Measurements from ENCODE around the gene FCRL3.
A peak's percentile ranks its signal among the peaks of the same experiment; 100 is the strongest.
"Not testable (repeated sequence)": the region's sequence is repeated elsewhere in the genome, so short reads cannot be mapped to it uniquely, and the experiment has no call there.

FCRL3 gene, protein sequence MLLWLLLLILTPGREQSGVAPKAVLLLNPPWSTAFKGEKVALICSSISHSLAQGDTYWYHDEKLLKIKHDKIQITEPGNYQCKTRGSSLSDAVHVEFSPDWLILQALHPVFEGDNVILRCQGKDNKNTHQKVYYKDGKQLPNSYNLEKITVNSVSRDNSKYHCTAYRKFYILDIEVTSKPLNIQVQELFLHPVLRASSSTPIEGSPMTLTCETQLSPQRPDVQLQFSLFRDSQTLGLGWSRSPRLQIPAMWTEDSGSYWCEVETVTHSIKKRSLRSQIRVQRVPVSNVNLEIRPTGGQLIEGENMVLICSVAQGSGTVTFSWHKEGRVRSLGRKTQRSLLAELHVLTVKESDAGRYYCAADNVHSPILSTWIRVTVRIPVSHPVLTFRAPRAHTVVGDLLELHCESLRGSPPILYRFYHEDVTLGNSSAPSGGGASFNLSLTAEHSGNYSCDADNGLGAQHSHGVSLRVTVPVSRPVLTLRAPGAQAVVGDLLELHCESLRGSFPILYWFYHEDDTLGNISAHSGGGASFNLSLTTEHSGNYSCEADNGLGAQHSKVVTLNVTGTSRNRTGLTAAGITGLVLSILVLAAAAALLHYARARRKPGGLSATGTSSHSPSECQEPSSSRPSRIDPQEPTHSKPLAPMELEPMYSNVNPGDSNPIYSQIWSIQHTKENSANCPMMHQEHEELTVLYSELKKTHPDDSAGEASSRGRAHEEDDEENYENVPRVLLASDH

GRCh38 chr1:157700732-157701131 lies at the start of gene FCRL3:
Gene FCRL3, minus strand, starts transcription at chr1:157700769. Its CDS starts 280 bp downstream, at chr1:157700489.
- no peak for DNase-seq

DNA sequence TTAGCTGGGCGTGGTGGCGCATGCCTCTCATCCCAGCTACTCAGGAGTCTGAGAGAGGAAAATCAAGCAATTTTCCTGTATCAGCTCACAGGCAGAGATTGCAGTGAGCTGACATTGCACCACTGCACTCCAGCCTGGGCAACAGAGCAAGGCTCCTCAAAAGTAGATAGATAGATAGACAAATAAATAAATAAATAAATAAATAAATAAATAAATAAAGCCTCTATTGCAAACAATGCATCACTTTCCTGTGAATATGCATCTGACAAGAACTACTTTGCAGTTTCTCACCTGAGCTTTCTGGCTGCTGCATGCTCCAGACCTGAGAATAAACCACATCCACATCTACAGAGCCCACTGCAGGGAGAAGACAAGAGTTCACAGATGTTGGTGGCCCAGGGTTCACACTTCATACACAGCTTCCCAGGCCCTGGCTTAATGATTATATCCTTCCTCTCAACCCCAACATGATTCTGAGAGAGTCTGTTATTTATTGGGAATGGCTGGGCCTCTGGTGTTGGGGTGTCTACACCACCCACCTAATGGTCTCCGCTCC lies 47.8 kb upstream of the FCRL3 start:
- no peak for DNase-seq

DNA sequence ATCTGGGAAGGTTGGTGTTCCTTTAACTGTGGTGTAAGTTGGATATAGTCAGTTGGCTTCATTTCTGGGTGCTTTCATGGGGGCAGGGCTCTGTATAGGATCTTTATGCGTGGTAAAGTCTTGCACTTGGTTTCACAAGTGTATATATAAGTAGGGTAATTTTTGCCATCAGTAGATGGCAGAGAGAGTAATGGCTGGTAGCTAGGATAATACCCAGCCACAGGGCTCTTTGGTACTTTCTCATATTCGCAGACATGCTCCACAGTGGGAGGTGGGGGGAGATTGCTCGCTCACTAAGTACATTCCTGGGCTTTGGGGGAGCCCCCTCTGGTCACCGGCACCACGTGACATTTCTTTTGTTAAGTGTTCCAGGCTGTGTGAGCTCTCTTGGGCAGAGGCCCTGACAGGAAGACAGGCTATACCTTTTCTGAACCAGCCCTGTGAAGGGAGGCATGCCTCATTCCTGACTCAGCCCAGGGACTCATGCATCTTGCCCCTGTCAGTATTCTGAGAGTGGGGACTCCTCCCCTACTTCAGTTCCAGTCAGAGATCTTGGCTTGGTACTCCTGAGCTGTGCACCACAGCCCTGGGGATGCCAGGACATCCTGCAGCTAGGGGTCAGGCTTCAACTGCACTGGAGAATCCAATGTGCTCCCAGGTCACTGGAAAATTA lies 38.8 kb upstream of the FCRL3 start:
- no peak for DNase-seq

- not testable (repeated sequence) for DNase-seq
Measured at GRCh38 chr1:157735991-157736390, 35.4 kb upstream of the FCRL3 start.

DNA sequence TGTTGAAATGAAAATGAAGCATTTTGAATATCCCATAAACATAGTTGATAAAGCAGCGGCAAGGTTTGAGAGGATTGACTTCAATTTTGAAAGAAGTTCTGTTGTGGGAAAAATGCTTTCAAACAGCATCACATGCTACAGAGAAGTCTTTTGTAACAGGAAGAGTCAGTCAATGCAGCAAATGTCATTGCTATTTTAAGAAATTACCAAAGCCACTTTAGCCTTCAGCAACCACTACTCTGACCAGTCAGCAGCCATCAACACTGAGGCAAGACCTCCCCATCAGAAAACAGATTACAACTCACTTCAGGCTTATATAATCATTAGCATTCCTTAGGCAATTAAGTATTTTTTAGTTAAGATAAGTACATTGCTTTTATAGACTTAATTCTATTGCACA lies 33.8 kb upstream of the FCRL3 start:
- DNase-seq: no peak

DNA sequence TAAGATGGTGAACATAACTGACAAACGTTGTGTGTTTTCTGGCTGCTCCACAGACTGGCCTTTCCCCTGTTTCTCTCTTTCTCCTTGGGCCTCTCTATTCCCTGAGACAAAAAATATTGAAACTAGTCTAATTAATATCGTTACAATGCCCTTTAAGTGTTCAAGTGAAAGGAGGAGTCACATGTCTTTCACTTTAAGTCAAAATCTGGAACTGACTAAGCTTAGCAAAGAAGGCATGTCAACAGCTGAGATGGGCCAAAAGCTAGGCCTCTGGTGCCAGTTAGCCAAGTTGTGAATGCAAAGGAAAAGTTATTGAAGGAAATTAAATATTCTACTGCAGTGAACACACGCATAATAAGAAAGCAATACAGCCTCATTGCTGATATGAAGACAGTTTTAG lies 32.2 kb upstream of the FCRL3 start:
- no peak for DNase-seq

- DNase-seq: peak; percentile 37
Measured at GRCh38 chr1:157725221-157725577, 24.6 kb upstream of the FCRL3 start.

- no peak for DNase-seq
Measured at GRCh38 chr1:157724537-157725220, 24.1 kb upstream of the FCRL3 start.

DNA sequence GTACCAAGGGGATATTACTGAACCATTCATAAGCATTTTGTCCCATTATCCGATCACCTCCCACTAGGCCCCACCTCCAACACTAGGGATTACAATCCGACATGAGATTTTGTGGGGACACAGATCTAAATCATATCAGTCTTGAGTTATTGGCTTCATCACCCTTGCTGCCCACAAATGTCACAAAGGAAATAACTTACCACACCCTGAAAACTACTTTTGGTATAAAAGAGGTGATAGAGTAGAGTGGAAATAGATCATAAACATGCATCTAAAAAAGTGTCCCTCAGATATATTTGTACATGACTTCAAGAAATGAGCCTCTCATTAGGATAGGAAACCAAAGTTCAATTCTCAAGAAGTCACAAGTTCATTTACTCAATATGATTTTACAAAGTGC lies 22.6 kb upstream of the FCRL3 start:
- DNase-seq: no peak

GRCh38 chr1:157721985-157722384 lies 21.4 kb upstream of the FCRL3 start:
- no peak for DNase-seq

DNA sequence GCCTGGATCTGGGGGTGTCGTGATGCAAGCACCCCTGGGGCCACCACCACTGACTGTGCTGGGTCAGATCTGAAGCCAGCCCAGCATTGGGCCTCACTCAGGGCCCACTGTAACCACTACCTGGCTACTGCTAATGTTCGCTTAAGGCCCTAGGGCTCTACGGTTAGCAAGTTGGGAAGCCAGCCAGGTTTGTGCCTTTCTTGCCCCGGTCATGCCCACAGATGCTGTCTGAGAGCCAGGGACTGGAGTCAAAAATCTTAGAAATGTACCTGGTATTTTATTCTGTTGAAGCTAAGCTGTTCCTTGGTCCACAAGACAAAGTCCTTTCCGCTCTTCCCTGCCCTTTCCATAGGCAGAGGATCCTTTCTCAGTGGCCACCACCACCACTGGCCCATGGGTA lies 15.2 kb upstream of the FCRL3 start:
- DNase-seq: no peak

DNA sequence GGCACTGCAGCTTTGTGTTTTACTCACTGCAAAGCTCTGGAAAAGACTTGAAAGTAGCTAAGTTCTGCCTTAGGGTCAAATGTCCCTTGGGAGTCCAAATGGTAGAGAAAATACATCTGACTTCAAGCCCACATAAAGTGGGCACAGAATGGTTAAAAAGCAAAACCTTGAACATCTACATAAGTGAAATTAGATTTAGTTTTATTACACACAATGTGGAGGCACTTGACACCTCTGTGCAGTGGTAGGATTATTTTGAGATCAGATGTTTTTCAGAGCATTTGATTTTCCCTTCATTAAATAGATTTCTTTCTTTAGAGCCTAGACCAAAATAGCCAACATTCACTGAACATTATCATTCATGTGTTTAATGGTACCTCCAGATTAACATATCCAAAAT lies 11.2 kb upstream of the FCRL3 start:
- no peak for DNase-seq

- DNase-seq: no peak
Measured at GRCh38 chr1:157704878-157705277, 4.3 kb upstream of the FCRL3 start.

DNA sequence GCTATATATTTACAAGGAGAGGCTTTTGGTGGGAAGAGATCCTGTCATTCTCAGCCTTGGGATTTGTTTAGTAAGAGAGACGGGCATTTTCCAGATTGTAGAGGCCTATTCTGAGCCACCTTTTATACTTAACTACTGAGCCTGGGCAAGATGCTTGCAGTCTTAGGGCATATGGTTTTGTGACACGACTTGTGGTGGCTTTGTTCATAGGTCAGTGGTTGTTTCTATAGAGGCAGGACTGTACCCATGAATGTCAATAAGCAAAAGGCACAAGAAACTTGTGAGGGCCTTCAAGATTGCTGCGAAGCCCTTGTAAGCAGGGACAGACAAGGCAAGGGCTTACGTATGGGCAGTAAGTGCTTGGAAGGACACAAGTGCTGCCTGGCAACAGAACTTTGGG lies 3.4 kb upstream of the FCRL3 start:
- DNase-seq: no peak

DNA sequence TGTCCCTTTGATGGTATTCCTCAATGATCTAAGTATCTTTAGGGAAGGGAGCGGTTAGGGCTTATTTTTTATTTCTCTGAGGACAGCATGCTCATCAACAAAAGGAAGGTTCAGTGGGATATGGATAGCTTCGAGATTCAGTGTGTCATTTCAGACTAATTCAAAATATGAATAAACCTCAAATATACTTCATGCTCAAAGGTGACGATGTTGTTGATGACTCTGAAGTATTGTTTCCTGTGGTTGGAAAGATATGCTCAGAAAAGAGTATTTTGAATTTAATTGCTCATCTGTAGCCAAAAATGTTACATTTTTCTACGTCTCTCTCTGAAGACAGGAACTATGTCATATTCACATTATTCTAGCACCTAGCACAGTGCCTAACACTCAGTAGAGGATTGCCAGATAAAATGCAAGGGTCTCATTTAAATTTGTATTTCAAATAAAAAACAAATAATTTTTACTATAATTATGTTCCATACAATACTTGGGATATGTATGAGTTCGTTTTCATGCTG lies 1.8 kb upstream of the FCRL3 start:
- no peak for DNase-seq

DNA sequence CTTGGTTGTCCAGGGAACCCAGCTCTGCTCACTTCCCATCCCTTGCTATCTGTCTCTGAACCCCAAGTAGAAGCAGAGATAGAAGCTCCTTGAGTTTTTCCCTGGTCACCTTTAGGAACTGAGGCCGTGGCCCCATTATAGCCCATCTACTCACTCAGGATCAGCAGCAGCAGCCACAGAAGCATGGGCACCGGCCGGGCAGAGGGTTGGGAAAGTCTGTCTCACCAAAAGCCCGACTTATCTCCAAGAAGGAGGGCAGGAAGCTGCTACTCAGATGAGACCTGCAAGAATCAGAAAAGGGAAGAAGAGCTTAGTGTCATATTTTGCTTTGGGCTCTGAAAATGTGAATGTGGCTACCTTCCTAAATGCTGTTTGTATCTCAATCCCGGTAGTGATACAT lies 264 bp downstream of the FCRL3 start:
- DNase-seq: no peak

DNA sequence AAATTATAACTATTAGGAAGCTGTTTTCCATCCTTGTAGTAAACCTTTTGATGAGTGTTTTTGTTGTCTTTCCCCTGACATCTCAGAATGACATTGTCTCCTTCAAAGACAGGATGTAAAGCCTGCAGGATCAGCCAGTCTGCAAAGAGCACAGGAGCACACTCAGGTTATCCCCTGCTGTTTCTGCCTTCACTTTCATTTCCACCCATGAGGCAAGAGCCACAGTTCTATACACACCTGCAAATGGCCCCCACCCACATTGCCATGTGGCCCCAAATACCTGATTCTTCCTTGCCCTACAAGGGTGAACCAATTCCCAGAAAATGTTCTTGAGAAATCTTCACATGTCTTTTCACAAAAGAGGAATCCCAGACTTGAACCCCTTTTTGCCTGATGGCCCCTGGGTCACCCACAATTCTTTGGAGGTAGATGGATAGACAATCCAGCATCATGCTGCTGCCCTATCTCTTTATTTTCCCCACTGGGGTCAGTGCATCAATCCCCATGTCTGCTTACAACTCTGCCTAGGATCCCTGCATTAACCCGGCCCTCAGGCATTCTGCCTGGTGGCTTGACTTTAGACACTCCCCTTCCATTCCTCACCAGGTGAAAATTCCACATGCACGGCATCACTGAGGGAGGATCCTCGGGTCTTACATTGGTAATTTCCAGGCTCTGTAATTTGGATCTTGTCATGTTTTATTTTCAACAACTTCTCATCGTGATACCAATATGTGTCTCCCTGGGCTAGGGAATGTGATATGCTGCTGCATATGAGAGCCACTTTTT lies 2.6 kb downstream of the FCRL3 start:
- no peak for DNase-seq

GRCh38 chr1:157696966-157697628 lies 3.5 kb downstream of the FCRL3 start:
- DNase-seq: no peak

DNA sequence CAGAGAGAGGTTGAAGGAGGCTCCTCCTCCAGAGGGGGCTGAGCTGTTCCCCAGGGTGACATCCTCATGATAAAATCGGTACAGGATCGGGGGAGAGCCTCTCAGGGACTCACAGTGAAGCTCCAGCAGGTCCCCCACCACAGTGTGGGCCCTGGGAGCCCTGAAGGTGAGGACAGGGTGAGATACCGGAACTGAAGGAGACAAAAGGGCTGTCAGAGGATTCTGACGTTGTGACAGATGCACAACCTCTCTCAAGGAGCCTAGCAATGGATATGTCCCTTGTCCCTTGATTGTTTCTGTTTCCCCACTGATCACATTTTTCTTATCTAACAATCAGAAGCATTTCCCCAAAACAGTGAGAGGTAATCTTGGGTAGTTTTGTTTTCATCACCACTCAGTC lies 5.2 kb downstream of the FCRL3 start:
- no peak for DNase-seq

- no peak for DNase-seq
Measured at GRCh38 chr1:157691285-157691920, 9.2 kb downstream of the FCRL3 start.
